D721Med (cell line): ENCODE results near the gene MARK3.
"Not testable (repeated sequence)": the region's sequence is repeated elsewhere in the genome, so short reads cannot be mapped to it uniquely, and the experiment has no call there.

ENCODE experiments used
- DNase-seq: peaks from one replicate; pipeline ENCODE4 v3.0.0; 2011; ENCODE audit warnings: low spot score; ENCODE audit not compliant: insufficient read length
- FAIRE-seq: peaks from 2 replicates; lab custom pipeline; 2011; peaks lifted over from hg19 to GRCh38; lab: Jason Lieb, UNC
- TF ChIP-seq, protein P1 (sequence below): IDR thresholded peaks from 2 replicates; pipeline ENCODE4 v1.5.1; 2012; ENCODE audit warnings: mild to moderate bottlenecking, control low read depth; ENCODE audit not compliant: insufficient read depth; ENCODE audit errors: missing control alignments

The MARK3 gene

DNA sequence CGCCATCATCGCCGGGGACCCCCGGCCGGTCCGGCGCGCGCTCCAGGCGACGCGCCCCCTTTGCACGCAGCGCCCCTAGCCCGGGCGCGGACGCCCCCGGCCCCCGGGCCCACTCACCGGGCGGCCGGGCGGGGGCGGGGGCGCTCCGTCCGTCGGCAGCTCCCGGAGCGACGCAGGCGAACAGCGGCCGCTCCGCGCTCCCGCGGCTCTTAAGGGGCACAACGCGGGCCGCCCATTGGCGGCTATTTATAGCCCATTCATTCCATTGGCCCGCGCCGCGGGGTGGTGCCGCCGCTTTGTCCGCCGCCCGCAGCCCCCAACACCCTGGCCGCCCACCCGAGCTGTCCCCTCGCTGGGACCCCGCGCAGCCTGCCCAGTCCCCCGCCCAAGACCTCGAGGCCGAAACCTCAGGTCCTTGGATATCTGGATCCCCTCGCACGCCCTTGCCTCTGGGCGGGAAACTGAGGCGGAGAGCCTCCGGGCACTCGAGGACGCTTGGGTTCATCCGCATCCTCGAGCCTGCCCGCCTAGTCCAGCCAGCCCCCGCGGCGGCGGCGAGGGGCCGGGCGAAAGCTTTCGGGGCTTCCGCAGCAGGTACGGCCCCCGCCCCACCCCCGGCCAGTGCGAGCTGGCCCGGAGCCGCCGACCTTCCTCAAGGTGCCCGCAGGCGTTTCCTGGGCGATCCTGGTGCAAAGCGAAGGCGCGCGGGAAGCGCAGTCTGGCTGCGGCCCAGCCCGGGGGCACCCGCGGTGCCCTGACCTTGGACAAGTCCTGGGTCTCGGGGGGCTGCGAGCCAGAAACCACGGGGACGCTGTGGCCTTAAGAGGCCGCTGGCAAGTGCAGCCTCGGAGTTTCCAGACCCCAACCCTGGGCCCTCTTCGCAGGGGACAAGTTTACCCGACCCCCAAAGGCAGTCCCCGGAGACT lies 137.7 kb downstream of the MARK3 start, which contains the start of gene CKB:
Gene CKB (minus strand): TSS at position 182 of the 926 bp plus-strand sequence. CDS start 337 bp downstream, outside the sequence.
- peak; percentile 92 for DNase-seq
- FAIRE-seq, result no peak
- TF ChIP-seq, protein P1, sequence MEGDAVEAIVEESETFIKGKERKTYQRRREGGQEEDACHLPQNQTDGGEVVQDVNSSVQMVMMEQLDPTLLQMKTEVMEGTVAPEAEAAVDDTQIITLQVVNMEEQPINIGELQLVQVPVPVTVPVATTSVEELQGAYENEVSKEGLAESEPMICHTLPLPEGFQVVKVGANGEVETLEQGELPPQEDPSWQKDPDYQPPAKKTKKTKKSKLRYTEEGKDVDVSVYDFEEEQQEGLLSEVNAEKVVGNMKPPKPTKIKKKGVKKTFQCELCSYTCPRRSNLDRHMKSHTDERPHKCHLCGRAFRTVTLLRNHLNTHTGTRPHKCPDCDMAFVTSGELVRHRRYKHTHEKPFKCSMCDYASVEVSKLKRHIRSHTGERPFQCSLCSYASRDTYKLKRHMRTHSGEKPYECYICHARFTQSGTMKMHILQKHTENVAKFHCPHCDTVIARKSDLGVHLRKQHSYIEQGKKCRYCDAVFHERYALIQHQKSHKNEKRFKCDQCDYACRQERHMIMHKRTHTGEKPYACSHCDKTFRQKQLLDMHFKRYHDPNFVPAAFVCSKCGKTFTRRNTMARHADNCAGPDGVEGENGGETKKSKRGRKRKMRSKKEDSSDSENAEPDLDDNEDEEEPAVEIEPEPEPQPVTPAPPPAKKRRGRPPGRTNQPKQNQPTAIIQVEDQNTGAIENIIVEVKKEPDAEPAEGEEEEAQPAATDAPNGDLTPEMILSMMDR, result no peak

DNA sequence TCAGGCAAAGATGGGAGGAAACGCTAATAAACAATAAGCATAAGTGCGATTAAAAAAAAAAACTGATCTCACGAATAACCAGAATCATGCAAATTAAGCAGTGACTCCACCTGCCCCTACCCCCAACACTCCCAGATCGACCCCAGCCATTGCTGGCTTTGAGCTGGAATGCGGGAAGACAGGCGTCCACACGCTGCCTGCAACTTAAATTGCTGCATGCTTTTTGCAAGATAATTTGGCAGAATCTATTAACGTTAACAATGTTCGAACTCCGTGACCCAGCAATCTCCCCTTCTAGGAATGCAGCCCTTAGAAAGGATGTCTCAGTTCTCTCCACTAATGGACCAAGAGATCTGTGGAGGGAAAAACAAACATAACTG lies 138.3 kb downstream of the MARK3 start:
- no peak for FAIRE-seq
- DNase-seq, result no peak
- TF ChIP-seq, protein P1, result no peak

DNA sequence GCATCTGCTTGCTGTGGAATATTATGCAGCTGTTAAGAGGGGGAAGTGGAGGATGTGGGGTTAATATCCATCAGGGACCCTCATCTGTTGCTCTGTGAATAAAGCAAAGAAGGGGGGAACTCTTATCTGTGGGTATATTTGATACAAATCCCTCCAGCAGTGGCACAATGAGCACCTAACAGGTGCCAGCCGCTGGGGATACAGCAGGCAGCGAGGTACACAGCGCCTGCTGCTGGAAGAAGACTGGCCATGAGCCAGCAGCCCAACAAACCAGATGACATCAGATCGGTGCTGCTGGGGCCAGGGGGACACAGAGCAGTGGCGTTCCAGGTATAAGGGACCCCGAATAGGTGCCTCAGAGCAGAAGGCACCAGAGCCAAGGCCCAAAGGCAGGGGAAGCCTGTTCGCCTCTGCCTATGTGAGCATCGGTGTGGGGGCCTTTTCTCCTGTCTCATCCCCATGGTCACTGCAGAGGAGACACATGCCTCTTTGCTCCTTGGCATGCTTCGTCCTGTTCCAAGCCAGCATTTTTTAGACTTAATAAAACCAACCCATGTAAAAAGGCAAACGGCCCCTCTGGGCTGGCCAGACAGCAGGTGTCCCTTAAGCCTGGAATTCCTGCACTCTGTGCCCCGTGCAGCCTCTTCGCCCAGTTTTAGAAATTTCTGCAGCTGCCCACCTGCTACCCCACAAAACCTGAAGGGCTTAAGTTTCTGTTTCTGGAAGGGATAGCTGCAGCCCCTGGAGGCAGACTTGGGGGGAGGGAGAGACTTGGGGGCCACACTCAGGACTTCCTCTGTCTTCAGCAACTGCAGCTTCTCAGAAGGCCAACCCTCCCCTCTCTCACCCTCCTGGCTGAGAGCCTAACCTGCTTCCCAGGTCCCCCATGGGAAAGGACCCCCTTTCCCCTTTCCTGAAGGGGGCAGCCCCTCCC lies 139.1 kb downstream of the MARK3 start:
- DNase-seq, result no peak
- no peak for FAIRE-seq
- TF ChIP-seq, protein P1, result no peak

DNA sequence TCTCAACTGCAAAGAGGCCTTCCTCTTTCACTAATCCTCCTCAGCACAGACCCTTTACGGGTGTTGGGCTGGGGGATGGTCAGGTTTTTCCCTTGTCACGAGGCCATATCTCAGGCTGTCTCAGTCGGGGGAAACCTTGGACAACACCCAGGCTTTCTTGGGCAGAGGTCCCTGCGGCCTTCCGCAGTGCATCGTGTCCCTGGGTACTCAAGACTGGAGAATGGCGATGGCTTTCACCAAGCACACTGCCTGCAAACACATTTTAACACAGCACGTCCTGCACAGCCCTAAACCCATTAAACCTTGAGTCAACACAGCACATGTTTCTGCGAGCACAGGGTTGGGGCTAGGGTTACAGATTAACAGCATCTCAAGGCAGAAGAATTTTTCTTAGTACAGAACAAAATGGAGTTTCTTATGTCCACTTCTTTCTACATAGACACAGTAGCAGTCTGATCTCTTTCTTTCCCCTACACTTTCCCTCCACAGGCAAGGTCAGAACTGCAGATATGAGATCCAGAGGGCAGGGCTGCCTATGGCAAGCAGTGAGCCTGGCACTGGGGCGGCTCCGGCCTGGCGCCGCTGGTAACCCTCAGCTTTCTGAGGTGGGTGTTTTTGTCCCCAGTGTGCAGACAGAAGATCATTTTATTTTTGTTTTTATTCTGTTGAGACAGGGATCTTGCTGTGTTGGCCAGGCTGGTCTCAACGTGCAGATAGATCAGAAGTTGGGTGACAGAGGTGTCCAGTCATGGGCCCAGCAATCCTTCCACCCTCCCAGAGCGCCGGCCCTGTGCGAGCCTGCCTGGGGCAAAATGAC lies 140.4 kb downstream of the MARK3 start:
- DNase-seq, FAIRE-seq: not testable (repeated sequence)

DNA sequence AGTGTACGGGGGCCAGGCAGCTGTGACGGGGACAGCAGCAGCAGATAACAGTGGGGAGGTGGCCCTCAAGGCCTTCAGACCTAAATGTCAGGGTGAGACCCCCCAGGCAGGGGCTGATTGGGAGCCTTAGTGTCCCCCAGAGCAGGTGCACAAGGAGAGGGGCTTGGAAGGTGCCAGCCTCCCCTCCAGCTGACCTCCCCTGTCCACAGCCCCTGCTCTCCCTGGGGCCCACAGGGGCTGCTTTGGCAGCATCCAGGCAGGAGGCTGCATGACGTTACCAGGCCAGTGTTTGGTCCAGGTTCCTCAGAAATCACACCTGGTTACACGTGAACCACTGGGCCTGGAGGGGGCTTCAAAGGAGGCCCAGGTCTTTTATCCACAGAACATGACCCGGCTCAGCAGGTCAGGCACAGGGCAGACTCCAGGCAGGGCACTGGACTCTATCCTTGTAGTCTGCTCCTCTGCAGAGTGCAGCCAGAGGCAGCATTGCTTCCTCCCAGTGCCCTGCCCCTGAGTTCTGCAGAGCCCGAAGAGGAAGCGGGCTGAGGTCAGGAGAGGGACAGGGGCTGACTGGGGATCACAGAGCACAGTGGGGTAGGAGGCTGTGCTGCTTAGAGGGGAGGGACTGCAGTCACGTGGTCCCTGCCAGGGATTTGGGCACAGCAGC lies 141.2 kb downstream of the MARK3 start:
- no peak for DNase-seq
- no peak for FAIRE-seq
- TF ChIP-seq, protein P1, result no peak

DNA sequence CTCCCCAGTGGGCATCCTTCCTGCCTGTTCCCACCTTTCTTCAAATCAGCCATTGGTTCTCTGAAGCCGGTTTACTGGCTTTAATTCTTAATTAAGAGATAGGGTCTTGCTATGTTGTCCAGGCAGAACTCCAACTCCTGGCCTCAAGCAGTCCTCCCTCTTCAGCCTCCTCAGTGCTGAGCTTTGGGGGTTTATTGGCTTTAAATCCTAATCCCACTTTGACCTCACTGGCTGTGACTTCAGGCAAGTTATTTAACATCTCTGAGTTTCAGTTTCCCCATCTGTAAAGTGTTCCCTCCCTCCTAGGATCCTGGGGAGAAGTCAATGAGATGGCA lies 141.7 kb downstream of the MARK3 start:
- FAIRE-seq, result no peak
- no peak for DNase-seq
- TF ChIP-seq, protein P1, result no peak
